ENCODE measurements around the gene SRBD1.

Gene SRBD1

DNA sequence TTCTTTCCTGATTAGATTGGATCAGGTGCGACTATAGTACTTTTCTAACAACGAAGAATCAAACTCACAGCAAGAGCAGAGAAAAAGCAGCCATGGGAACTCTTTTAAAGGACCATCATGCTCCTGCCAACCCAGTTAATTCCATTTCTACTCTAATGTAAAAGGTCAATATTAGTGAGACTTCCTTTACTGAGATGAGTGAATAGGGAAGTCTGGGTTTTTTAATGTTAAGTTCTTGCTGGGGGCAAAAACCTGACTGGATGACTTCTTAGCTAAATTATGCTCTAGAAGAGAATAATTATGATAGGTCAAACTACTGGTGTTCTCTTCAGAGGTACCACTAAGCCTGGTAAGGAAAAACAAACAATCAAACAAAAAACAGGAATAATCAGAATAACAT is 8.4 kb downstream of the SRBD1 start:
- no peak for DNase-seq (ENCODE audit: extremely low read depth, low read depth)
- no peak overlapping the region for H3K4me3 ChIP-seq (replicated peaks; ENCODE audit: low read depth, low read length)
- TF ChIP-seq, protein P1, sequence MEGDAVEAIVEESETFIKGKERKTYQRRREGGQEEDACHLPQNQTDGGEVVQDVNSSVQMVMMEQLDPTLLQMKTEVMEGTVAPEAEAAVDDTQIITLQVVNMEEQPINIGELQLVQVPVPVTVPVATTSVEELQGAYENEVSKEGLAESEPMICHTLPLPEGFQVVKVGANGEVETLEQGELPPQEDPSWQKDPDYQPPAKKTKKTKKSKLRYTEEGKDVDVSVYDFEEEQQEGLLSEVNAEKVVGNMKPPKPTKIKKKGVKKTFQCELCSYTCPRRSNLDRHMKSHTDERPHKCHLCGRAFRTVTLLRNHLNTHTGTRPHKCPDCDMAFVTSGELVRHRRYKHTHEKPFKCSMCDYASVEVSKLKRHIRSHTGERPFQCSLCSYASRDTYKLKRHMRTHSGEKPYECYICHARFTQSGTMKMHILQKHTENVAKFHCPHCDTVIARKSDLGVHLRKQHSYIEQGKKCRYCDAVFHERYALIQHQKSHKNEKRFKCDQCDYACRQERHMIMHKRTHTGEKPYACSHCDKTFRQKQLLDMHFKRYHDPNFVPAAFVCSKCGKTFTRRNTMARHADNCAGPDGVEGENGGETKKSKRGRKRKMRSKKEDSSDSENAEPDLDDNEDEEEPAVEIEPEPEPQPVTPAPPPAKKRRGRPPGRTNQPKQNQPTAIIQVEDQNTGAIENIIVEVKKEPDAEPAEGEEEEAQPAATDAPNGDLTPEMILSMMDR (IDR thresholded peaks at IDR 0.05; ENCODE audit: low read depth, low read length, missing control alignments) = no peak

DNA sequence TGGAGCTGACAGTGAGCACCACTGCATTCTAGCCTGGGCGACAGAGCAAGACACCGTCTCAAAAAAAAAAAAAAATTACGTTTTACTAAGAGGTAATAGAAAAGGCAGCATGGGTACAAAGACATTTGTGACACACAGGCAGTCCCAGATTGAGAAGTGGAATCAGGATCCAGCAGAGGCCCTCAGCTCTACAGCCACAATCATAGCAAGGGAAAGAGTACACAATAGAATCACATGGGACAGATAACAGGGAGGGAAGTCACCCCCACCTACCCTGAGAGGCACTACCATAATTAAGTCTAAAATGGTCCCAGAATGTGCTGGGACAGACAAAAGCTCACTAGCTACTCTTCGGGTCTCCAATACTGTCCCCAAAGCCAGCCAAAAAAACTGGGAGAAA is 12.5 kb downstream of the SRBD1 start:
- DNase-seq (ENCODE audit: extremely low read depth, low read depth) = no peak
- no peak overlapping the region for H3K4me3 ChIP-seq (replicated peaks; ENCODE audit: low read depth, low read length)
- TF ChIP-seq, protein P1 (IDR thresholded peaks at IDR 0.05; ENCODE audit: low read depth, low read length, missing control alignments) = no peak

DNA sequence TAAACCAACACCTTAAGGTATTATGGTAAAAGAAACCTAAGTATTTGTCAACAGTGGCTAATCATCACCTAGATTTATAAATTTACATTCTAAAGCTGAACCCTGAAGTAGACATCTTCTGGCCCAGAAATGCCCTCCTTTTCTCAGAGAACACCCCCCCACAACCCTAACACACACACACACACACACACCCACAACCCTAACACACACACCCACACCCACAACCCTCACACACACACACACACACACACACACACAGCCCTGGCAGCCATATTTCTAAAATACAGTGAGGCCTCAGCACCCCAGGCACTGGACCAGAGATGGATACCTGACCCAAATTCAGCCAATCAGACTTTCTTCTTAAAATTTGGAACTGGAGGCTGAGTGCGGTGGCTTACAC is 14.3 kb downstream of the SRBD1 start:
- DNase-seq (ENCODE audit: extremely low read depth, low read depth) = no peak
- H3K4me3 ChIP-seq (replicated peaks; ENCODE audit: low read depth, low read length) = no peak overlapping the region
- TF ChIP-seq, protein P1 (IDR thresholded peaks at IDR 0.05; ENCODE audit: low read depth, low read length, missing control alignments) = no peak

DNA sequence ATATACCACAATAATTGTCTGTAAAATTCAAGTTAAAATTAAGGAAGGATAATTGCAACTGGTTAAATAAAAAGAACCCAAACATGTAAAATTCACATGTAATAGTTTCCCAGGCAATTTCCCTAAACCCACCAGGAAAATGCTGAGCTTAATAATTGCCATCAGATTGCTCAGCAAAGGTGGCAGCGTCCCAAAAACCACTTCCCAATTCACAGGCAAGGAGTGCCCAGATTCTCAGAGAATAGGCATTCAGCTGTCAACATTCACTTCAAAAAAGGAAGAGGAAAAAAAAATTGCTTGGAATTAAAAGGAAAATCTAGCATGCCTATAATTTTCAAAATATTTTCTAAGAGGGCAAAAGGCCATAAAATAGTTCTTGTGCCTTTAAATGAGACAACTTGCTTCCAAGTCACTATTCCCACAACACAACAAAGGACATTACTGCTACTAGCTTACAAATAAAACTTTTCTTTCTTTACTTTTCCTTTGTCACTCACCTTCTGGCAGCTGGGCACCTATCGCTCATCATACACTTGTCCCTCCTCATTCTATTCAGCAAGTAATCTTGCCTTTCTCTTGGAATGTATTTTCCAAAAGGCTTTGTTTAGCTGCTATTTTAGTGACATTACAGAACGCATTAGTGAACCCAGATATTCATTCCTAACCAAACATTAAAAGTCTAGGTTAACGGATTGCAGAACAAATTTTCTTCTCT is 15.2 kb downstream of the SRBD1 start:
- TF ChIP-seq, protein P1 (IDR thresholded peaks at IDR 0.05; ENCODE audit: low read depth, low read length, missing control alignments) = no peak
- DNase-seq (ENCODE audit: extremely low read depth, low read depth) = no peak

DNA sequence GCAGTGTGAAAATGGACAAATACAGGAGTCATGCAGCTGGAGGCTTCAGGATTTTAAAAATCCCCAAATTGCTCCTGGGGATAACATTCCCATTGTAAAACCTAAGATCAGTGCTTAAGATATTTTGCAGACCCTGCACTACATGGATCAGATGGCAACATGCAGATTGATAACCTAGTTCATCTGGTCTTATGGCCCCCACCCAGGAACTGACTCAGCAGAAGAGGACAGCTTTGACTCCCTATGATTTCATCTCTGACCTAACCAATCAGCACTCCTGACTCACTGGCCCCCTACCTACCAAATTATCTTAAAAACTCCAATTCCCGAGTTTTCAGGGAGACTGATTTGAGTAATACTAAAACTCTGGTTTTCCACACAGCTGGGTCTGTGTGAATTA is 20.0 kb downstream of the SRBD1 start:
- no peak for DNase-seq (ENCODE audit: extremely low read depth, low read depth)
- no peak overlapping the region for H3K4me3 ChIP-seq (replicated peaks; ENCODE audit: low read depth, low read length)
- TF ChIP-seq, protein P1 (IDR thresholded peaks at IDR 0.05; ENCODE audit: low read depth, low read length, missing control alignments) = no peak

More for the DNA sequence above, 15.2 kb downstream of the SRBD1 start:
- no peak overlapping the region for H3K4me3 ChIP-seq (replicated peaks; ENCODE audit: low read depth, low read length)

DNA sequence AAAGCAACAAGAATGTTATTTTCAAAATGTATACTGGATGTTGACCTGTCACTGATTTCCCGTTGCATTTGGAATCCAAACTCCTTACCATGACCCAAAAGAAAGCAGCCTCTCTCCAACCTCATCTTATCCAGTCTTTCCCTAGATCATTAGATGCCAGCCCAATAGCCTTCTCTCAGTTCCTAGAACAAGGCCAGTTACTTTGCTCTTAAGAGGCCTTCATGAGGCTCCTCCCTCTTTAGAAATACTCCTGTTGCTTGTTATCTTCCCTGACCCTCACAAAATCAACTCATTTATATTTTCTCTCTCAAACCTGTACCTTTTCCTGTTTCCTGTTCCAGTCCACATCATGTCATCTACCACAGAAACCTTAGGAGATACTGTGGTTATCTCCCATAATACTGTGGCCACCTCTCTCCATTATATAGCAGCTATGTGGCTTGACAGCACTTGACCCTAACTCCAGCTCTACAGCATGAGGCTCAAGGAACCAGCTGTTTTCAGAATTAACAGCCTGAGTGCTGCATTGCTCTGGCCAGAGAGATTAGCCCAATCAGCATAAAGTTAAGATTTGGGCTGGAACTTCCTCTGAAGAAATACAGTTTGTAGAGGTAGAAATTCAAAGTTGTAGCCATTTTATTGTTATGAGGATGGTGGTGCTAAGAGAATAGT is 22.8 kb downstream of the SRBD1 start:
- TF ChIP-seq, protein P1 (IDR thresholded peaks at IDR 0.05; ENCODE audit: low read depth, low read length, missing control alignments) = no peak
- no peak for DNase-seq (ENCODE audit: extremely low read depth, low read depth)
- no peak overlapping the region for H3K4me3 ChIP-seq (replicated peaks; ENCODE audit: low read depth, low read length)

Data from HFF-Myc (cell line).